Stimulated activated CD4-positive, alpha-beta T cell treated with anti-CD3 and anti-CD28 coated beads, Interleukin-15, amount 100 ng/mL, for 1 hour (primary cell): ENCODE data around the gene FLVCR1.

Experiments
- DNase-seq, 2 donors: peaks; one replicate each; pipeline ENCODE4 v3.0.0-alpha.2; 2020; ENCODE audit warnings: low read depth in 1 of 2, low spot score in 1 of 2

FLVCR1 gene

GRCh38 chr1:212945056-212945455 is 87.0 kb downstream of the FLVCR1 start:
- no peak for DNase-seq

GRCh38 chr1:212945463-212946160 is 87.5 kb downstream of the FLVCR1 start:
- DNase-seq = no peak

- DNase-seq = no peak
These were observed 88.8 kb downstream of the FLVCR1 start for GRCh38 chr1:212946872-212947271.
